GM20431 (cell line): Measurements from ENCODE around the gene MTHFR.

ENCODE experiments used
- in situ Hi-C: fragments of 300-500 bp; cut with MseI, MboI; formaldehyde crosslinking; loops from one replicate; pipeline ENCODE4 v1.15.0; 2020; ENCODE audit warnings: low sequenced_read_pairs; ENCODE audit not compliant: unreplicated experiment

Gene MTHFR

DNA sequence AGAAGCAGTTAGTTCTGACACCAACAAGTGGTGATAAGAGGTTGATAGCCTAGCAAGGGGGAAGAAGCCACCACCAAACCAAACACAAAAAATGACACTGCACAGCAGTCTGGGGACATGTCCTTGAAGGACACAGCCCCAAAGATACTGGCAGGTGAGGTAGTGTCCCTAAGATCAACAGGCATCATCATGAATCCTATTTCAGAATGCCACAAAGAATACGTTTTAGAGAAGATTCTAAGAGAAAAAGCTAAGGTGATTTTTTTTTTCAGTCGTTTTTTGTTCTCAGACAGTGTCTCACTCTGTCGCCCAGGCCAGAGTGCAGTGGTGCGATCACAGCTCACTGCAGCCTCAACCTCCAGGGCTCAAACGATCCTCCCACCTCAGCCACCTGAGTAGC lies 19.6 kb downstream of the MTHFR start:
- in situ Hi-C loops = no loop called here

DNA sequence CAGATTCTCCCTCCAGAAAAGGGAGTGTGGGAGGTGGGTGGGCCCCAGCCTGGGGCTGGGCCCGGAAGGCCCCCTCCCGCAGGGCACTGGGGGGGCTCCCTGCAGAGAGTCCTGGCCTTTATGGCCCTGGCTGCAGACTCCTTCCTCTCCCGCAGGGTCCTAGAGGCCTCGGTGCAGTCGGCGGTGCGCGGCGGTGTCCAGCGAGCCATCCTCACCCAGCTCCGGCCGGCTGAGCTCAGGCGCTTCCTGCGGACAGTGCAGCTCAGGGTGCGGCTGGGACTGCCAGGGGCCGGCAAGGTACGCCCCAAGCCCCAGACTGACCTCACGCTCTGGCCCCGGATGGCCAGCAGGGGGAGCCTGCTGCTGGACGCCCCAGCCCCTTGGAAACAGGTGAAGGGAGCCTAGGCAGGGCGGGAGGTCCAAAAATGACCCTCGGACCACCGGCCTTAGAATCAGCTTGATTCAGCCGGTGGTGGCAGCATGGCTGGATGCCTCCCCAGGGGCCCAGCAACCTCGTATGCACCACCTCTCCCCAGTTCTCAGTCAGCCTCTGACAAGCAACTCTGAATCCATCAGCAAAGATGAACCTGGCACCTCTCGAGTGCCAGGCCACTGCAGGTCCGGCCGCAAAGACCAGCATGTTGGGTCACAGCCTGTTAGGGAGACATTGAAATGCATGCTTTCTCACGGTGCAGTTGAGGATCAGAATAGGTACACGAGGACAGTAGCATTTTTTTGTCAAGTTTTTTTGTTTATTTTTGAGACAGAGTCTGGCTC lies 20.6 kb downstream of the MTHFR start:
- in situ Hi-C loops = no loop called here

DNA sequence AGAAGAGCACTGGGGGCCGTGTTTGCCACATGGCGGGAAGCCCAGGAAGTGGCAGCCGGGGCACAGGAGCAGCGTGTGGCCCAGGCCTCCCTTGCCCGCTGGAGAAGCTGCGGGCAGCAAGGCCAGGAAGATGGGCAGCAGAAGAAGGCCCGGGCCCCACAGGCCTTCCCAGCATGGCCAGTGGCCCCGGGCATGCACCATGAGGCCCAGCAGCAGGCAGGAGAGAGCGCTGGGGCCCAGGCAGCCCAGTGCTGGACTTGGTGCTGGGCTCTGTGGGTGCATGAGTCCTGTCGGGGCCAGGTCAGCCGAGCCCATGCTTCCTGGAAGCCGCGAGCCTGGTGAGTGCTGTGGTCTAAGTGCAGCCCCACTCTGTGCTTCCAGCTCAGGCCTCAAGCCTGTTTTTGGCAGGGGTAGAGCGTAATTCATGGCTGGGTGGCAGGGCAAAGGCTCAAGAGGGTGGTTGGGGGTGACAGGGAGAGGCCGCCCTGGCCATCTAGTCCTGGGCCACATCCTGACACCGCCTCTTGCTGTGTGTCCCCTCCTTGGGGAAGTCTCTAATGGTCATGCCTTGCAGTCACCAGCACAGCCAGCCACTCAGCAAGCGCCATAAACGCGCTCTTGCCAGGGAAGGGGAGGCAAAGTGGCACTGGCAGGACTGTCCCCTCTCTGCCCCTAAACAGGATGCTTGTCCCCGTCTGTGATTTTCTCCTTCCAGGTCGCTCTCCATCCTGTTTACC lies 21.3 kb downstream of the MTHFR start:
- in situ Hi-C loops = no loop called here

DNA sequence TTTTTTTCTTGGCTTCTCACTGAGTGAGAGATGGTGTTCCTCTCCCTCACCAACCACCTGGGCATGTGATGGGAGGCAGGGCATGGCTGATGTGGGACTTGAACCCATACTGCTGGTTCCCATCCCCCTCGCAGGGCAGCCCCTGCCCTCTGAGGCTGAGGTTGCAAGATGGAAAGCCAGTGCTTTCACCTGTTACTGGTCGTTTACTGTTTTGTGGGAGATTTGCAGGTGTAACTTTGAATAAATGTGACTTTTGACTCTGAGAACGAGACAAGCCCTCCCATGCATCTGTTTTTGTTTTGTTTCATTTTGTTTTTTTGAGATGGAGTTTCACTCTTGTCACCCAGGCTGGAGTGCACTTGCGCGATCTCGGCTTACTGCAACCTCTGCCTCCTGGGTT lies 22.2 kb downstream of the MTHFR start:
- in situ Hi-C loops = no loop called here

DNA sequence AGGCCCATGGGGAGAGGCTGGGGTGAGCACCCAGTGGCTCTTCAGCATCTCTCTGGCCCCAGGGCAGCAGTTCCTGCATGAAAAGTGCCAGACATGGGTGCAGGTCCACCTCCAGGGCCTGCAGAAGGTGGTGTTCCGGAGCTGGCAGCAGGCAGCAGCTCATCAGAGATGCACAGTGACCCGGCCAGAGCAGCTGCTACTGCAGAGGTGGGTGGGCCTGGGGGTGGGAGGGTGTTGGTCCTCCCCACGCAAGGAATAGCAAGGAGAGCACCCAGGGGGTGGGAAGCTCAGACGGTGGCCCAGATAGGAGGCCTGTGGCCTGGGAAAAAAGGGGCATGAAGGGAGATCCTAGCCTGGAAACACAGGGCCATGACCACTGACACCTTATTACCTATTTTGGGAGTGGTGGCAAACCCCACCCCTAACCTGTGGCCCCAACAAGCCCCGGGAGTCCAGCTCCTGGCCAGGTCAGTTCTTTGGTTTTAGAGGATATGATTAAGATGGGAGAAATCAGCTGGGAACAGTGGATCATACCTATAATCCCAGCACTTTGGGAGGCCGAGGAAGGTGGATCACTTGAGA lies 23.5 kb downstream of the MTHFR start:
- in situ Hi-C loops = no loop called here

DNA sequence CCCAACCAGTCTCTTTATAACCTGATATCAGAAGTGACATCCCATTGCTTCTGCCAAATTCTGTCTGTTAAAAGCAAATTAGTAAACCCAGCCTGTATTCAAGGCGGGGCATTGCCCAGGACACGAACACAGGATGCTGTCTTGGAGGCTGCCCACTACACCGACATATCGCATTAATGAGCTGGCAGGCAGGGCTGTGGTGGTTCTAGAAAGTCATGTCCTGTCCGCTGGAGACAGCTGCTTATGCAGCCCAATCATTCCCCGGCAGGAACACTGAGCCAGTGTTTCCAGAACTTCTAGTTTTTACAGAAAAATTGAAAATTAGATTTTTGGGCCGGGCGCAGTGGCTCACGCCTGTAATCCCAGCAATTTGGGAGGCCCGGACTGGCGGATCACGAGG lies 24.5 kb downstream of the MTHFR start:
- in situ Hi-C loops = no loop called here

DNA sequence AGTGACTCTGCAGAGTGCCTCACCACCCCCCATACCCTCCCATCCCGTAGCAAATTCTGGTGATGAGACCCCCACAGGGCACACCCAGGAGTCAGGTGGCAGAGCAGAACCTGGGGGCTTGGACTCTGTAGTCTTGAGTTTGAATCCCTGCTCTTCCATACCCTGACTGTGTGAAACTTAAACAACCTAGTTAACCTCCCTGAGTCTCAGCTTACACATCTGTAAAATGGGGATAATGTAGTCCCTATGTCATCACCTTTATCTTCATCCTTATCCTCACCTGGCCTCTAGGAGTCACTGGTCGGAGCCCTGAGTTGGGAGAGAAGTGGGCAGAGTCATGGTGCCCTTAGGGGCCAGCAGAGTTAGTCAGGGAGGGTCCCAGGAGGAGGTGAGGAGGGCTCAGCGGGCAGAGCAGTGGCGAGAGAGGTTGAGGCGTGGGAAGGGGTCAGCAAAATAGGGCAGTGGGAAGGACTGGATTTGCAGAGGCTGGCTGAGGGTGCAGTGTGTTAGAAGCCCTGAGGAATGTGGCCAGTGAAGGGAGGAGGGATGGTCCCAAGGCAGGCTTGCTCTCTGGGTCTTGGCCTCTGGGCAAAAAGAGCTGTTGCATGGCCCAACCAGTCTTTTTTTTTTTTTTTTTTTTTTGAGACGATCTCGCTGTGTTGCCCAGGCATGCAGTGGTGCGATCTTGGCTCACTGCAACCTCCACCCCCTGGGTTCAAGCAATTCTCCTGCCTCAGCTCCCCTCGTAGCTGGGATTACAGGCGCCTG lies 25.2 kb downstream of the MTHFR start:
- in situ Hi-C loops = no loop called here

DNA sequence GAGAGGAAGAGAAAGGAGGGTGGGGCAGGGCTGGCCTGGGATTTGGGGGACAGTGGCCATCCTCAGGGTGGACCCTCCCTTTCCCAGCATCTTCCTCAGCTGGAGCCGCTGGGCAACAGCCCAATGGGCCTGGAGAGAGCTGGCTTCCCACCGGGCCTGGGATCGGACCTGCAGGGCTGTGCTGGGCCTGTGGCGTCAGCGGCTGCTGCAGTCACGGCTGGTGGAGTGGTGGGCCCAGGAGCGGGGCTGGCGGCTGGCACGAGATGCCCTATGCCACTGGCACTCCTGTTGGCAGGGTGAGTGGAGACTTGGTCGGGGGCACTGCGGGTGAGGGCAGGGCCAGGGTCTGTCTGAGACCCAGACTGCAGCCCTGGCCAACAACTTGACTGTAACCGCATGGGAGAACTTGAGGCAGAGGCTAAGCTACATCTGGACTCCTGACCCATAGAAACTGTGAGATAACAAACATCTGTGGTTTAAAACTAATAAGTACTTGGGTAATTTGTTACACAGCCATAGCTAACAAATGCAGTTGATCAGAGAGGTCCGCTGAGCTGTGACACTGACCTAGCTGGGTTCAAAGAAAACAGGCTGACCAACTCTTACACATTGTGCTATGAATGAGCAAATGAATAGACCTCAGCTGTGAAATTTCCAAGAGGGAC lies 25.9 kb downstream of the MTHFR start:
- in situ Hi-C loops = no loop called here

DNA sequence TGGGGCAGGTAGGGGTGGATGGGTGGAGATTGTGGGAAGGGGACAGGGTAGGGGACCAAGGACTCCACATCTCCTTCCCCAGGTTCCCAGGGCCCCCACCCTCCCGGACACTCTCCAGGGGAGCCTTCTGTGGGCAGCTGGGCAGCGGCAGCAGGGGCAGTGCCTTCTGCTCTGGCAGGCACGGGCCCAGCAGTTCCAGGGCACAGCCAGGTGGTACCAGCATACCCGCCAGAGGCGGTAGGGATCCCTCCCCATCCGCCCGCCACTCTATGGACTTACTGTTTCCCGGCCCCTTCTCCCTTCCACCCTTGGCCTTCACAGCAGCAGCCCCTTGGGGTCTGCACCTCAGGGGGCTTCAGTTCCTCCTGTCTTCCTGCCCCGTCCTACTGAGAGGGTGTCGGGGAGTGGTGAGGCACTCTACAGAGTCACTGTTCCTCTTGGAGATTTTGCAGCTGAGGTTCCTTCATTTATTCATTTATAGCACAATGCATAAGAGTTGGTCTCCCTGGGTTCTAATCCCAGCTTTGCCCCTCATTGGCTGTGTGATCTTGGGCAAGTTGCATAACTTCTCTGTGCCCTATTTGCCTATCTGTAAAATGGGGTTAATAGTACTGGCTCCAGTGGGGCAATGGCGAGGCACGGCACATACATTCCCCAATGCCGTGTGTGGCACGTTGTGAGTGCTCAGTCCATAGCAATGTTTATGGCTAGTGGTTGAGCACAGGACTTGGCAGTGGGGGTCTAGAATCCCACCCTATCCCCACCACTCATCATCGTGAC lies 26.7 kb downstream of the MTHFR start:
- in situ Hi-C loops = no loop called here

DNA sequence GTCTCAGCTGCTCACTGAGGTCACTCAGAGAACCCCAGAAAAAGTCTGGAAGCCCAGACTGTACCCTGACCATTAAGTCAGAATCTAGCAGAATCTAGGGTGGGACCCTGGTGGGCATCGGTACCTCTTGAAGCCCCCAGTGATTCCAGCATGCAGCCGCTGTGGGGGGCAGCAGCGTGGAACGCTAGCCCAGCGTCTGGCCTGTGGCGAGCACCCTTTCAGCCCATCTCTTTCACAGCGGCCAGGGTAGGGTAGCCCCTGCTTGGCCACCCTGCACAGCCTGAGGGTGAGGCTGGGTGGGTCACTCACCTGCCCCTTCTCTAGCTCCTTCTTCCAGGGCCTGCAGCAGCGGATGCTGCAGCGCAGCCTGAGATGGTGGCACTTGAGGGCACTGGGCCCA lies 27.4 kb downstream of the MTHFR start:
- in situ Hi-C loops = no loop called here

DNA sequence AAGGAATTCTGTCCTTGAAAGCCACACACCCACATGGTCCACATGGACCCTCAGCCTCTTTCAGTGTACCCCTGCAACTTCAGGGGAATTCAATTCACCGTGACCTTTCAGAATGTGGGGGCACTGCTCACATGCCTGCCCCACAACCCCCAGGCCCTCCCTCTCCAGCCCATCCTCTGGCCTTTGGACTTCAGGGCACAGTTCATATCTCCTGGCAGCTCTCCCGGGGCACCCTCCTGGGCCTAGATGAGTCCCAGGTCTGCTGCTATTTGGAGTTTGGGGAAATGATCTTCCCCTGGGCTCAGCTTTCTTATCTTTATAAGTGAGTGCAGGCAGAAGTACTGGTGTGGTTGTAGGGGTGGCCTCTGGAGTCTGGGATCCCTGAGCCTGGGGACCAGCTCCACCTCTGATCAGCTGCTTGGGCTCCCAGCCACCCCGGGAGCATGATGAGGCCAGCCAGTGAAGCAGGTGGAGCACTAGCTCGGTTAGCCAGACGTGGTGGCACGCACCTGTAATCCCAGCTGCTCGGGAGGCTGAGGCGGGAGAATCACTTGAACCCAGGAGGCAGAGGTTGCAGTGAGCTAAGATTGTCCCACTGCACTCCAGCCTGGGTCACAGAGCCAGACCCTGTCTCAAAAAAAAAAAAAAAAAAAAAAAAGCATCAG lies 28.0 kb downstream of the MTHFR start:
- in situ Hi-C loops = no loop called here

DNA sequence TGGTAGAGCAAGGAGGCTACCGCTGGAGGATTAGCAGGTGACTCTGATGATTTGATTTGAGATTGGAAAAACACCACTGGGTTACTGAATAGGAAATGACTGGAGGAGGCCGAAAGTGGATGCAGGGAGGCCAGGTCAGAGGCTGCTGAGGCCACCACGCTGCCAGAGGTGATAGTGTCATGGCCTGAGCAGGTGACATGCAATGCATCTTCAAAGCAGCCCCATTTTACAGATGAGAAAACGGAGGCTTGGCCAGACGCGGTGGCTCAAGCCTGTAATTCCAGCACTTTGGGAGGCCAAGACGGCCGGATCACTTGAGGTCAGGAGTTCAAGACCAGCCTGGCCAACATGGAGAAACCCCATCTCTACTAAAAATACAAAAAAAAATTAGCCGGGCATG lies 31.0 kb downstream of the MTHFR start:
- in situ Hi-C loops = no loop called here

DNA sequence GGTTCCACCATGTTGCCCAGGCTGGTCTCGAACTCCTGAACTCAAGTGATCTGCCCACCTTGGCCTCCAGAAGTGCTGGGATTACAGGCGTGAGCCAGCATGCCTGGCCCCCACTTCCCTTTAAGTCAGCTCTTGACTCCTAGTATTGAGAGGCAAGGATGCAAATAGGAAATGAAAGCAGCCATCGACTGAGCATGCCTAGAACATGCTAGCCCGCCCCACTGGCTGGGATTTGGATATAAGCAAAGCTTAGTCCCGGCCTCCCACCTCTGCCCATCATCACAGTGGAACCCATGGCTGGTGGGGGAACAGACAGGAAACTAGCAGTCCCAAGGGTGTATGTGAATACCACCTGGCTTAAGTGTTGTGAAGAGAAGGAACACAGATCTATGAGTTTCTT lies 33.3 kb downstream of the MTHFR start:
- in situ Hi-C loops = no loop called here

DNA sequence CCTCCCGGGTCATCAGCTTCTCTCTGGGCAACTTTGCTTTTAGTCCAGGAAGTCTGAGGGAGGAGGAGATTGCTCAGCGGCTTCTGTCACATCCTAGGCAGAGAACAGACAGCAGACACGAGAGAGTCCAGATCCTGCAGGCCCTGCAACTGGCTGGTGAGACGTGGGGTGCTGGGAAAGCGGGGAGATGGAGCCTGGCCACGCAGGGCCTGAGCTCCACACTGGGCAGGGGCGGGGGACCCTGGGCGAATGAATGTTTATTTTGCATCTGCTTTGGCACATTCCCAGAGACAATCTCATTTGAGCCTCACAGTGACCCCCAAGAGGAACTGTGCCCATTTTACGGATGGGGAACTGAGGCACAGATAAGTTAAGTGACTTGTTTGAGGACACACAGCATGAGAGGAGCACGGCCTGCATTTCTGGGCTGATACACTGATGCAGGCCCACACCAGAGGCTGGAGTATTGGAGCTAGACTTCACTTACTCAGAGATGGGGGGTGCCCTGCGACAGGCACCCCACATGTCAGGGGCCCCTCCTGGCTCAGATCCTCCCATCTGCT lies 34.2 kb downstream of the MTHFR start:
- in situ Hi-C loops = no loop called here

DNA sequence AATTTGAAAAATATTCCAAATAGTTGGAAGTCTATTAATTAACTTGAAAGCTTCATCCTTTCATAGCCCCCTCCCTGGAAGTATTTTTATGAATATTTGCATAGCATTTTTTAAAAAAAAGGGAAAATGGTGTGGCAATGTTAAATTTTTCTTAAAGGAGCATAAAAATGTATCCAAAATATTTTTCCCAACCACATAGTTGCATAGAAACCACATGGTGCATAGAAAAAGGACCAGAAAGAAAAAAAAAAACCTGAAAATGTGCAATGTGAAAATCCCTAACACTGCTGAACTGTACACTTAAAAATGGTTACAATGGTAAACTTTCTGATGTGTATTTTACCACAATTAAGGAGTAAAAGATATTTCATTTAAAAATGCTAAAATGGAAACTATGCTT lies 35.8 kb downstream of the MTHFR start:
- in situ Hi-C loops = no loop called here

DNA sequence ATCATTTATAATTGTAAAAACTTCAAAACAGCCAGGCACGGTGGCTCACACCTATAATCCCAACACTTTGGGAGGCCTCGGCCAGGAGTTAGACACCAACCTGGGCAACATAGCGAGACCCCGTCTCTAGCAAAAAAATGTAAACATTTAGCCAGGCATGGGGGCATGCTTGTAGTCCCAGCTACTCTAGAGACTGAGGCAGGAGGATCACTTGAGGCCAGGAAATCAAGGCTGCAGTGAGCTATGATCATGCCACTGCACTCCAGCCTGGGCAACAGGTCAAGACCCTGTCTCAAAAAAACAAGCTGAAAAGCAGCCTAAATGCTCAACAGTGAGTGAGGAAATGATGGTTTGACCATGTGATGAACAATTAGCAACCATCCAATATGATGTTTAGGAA lies 36.5 kb downstream of the MTHFR start:
- in situ Hi-C loops = no loop called here

DNA sequence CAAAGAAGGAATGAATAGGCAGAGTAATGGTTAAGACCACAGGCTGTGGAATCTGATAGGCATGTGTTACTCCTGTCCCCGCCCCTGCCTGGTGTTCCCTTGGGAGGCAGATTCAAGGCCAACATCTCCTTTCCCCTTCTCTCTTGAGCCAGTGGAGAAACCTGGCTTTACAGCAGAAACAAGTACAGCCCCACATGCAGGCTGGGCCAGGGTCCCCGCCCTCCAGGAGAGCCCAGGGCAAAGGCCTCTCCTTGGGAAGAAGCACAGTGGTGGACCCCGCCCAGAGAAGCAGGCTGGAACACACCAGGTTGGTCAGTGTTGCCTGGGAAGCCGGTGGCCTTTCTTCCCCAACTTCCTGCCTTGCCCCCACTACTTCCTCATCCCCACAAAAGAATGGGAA lies 36.9 kb downstream of the MTHFR start:
- in situ Hi-C loops = no loop called here

DNA sequence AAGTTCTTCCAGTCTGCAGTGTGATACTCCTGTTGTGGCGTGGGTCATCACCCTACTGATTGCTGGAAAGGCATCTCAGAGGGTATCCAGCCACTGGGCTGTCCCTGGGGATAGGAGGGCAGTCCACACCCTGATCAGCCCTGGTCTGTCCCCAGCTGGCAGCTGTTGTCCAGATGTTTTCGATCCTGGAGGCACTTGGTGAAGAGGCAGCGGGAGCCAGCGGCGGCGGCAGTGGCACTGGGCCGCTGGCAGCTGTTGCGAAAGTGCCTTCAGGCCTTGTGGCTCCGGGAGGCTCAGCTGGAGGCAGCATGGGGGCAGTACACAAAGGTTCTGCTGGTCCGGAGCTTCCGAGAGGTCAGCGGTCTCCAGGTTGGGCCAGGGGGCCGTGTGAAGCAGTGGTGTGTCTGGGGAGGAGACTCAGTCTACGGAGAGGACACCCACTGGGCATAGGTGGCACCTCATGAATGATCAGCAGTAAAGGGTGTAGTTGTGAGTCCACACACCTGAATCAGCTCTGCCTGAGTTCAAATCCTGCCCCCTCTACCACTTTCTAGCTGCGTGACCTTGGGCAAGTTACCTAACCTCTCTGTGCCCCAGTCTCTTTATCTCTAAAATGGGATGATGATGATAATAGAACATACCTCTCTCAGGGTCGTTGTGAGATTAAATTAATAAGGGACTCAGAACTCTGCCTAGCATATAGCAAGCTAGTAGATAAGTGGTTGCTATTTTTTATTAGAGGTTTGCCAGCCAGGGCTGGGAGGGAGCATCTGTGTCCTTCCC lies 37.7 kb downstream of the MTHFR start:
- in situ Hi-C loops = no loop called here
